GM18505 (cell line): Measurements from ENCODE around the gene MAP2.

ENCODE experiments used
- ATAC-seq: cut with Tn5 transposase; IDR thresholded peaks from one replicate; pipeline ENCODE4 v1.9.1; 2021; ENCODE audit not compliant: unreplicated experiment
- POLR2A ChIP-seq: IDR thresholded peaks from 4 replicates; pipeline ENCODE4 v1.6.1; 2011; ENCODE audit warnings: borderline replicate concordance; ENCODE audit not compliant: insufficient read depth, insufficient read length; ENCODE audit errors: extremely low read depth

Gene MAP2

GRCh38 chr2:209766613-209767012 is 342.8 kb downstream of the MAP2 start:
- ATAC-seq = no peak
- no peak for TF ChIP-seq POLR2A

DNA sequence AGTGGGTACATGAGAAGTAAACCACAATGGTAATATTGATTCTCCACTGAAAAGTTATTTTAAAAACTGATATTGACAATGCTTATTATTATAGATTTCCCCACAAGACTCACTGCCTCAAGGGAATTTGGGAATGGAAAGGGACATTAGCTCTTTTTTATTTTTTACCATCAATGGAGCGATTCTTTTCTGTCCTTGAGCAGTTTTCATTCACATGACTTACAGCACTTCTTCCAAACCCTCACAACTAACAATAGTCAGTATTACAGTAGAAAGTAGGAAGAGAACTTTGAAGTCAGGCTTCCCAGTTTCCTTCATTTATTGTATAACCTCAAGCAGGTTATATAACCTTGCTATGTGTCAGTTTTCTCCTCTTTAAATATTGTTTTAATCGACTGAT is 343.5 kb downstream of the MAP2 start:
- no peak for TF ChIP-seq POLR2A
- ATAC-seq = no peak

- ATAC-seq = no peak
- TF ChIP-seq POLR2A = no peak
Observed at GRCh38 chr2:209768557-209768956, 344.7 kb downstream of the MAP2 start.

DNA sequence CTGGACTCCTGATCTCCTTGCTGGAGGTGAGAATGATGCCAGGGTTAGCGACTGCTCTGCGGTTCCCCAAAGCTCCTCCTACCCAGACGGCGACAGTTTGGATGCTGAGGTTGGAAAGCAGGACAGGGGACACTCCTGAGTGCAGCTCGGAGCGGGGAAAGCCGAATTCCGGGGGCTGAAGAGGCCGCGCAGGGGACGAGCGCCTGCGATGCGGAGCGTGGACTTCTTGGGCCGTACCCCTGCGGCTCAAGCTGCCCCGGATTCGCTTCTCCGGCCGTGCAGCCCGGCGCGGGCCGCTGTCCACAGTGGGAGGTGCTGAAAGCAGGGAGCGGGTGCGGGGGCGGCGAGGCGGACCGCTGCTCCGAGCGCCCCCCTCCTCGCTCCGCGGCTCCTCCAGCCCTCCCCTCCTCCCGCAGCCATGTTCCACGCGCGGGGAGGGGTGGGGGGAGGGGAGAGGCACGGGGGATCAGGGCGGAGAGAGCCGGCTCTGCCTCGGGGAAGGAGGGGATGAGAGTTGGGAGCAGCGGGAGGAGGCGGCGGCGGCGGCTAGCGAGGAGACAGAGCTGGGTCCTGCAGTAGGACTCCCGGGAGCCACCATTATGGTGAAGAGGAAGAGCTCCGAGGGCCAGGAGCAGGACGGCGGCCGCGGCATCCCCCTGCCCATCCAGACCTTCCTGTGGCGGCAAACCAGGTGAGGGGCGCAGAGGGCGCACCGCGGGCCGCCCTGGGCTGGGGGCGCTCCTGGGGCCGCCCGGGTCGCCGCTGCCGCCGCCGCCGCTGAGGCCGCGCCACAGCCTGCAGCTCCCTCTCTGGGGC is 347.8 kb downstream of the MAP2 start, which contains the start of gene UNC80:
Gene UNC80 (plus strand): TSS at position 359 of the 816 bp plus-strand sequence. CDS start 241 bp downstream, at position 600.
- no peak for TF ChIP-seq POLR2A
- peak; percentile 78 for ATAC-seq

- no peak for TF ChIP-seq POLR2A
- ATAC-seq = no peak
Observed at GRCh38 chr2:209772290-209772685, 348.4 kb downstream of the MAP2 start.

DNA sequence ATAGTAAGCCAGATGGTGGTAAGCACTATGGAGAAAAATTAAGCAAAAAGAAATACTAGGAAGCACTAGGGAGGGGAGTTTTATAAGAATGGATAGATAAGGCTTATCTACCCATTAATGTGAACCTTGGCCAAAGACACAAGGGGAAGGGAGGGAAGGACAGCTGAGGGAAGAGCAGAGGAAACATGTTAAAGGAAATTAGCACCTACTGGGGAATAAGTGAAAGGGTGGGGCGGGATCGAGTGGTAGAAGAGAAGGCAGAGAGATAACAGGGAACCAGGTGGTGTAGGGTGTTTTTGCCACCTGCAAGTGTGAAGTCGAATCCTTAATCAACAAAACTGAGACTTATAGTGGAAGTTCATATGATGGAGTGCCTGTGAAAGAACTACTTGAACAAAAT is 349.5 kb downstream of the MAP2 start:
- ATAC-seq = no peak

More for the DNA sequence above, 349.5 kb downstream of the MAP2 start:
- TF ChIP-seq POLR2A = no peak
